HepG2 (cell line): Measurements from ENCODE around the gene PAIP1. TPM values are rescaled to one million over a fixed set of nuclear protein-coding genes. Genes with fewer than 3 reads are reported as not detected.
A peak's percentile ranks its signal among the peaks of the same experiment; 100 is the strongest.

ENCODE experiments used
- ATAC-seq: fragments of 200-7000 bp; cut with Tn5 transposase; 3 replicates; pipeline ENCODE4 v1.9.1; 2020; ENCODE audit warnings: mild to moderate bottlenecking, moderate library complexity
- BruUV-seq: library from RNA; stranded (reverse); fragments of 400-500 nt; replicated peaks from 2 replicates; lab custom pipeline; 2021; lab: Mats Ljungman, UMichigan
- CTCF ChIA-PET: fragments of 300-600 bp; formaldehyde crosslinking; extraction: SDS; loops from one replicate; lab custom pipeline; 2021; ENCODE audit warnings: low total read pairs, inconsistent platforms, low intra/inter-chr PET ratio; lab: Yijun Ruan, JAX
- POLR2A ChIA-PET: fragments of 350-600 bp; sonication (Branson Sonifier 250); formaldehyde crosslinking; loops from one replicate; lab custom pipeline; 2020; ENCODE audit warnings: antibody characterized with exemption, inconsistent platforms; lab: Yijun Ruan, JAX
- DNase-seq: peaks from one replicate; pipeline ENCODE4 v3.0.0-alpha.2; 2015; ENCODE audit warnings: low spot score
- FAIRE-seq: peaks from 3 replicates; lab custom pipeline; 2011; peaks lifted over from hg19 to GRCh38; lab: Jason Lieb, UNC
- H2AFZ ChIP-seq: one replicate; pipeline ENCODE4 v1.6.1; 2011; ENCODE audit warnings: low read length, inconsistent platforms
- H3K27ac ChIP-seq: fragments of 300-600 bp; 3 replicates; pipeline ENCODE4 v1.8.0; 2011; ENCODE audit warnings: mixed run types, mild to moderate bottlenecking, mixed read lengths, low read length, inconsistent platforms; ENCODE audit not compliant: insufficient read depth; ENCODE audit errors: extremely low read length
- H3K27me3 ChIP-seq, 2 experiments: fragments of 200-600 bp in 1 of 2; 2 replicates in 1 of 2; 3 replicates in 1 of 2; pipeline versions ENCODE4 v1.6.0 to v1.8.0; 2011; ENCODE audit warnings: low read length in 2 of 2, mild to moderate bottlenecking in 2 of 2, moderate library complexity in 2 of 2, inconsistent platforms in 1 of 2; ENCODE audit not compliant: insufficient read depth in 2 of 2, control insufficient read depth in 1 of 2
- H3K36me3 ChIP-seq, 2 experiments: fragments of 200-600 bp in 1 of 2; replicated peaks in 1 of 2; 2 replicates in 1 of 2; 3 replicates in 1 of 2; pipeline versions ENCODE4 v1.5.1 to v1.8.0; 2011; ENCODE audit warnings: low read length in 2 of 2, inconsistent platforms in 1 of 2; ENCODE audit not compliant: insufficient read depth in 2 of 2, control insufficient read depth in 1 of 2
- H3K4me1 ChIP-seq: 2 replicates; pipeline ENCODE4 v1.5.1; 2012; ENCODE audit warnings: low read length, inconsistent platforms; ENCODE audit not compliant: insufficient read depth
- H3K4me2 ChIP-seq: 2 replicates; pipeline ENCODE4 v1.6.0; 2011; ENCODE audit warnings: low read depth, low read length, inconsistent platforms
- H3K4me3 ChIP-seq, 3 experiments: fragments of 200-600 bp in 1 of 3; sonication (generic), shearing (Covaris generic) in 1 of 3; replicated peaks in 1 of 3; 2 replicates each; pipeline ENCODE4 v1.5.1; 2011 to 2016; ENCODE audit warnings: low read length in 3 of 3, inconsistent platforms in 2 of 3, low read depth in 2 of 3, mild to moderate bottlenecking in 2 of 3, control low read depth in 1 of 3, mixed read lengths in 1 of 3; ENCODE audit not compliant: insufficient read depth in 1 of 3
- H3K79me2 ChIP-seq: one replicate; pipeline ENCODE4 v1.6.1; 2011; ENCODE audit warnings: low read length, inconsistent platforms; ENCODE audit not compliant: insufficient read depth
- H3K9ac ChIP-seq: 2 replicates; pipeline ENCODE4 v1.6.0; 2011; ENCODE audit warnings: mild to moderate bottlenecking, low read depth, low read length, inconsistent platforms; ENCODE audit not compliant: insufficient read depth
- H3K9me3 ChIP-seq: 2 replicates; pipeline ENCODE4 v1.5.1; 2012; ENCODE audit warnings: mild to moderate bottlenecking, low read length
- H4K20me1 ChIP-seq: 2 replicates; pipeline ENCODE4 v1.6.0; 2011; ENCODE audit warnings: inconsistent platforms, mild to moderate bottlenecking, low read length, moderate library complexity; ENCODE audit not compliant: insufficient read depth
- CCDC6 ChIP-seq: sonication (generic); formaldehyde crosslinking; IDR thresholded peaks from 2 replicates; pipeline ENCODE4 v1.8.1; 2022; ENCODE audit warnings: mild to moderate bottlenecking, missing genetic modification reagents, moderate library complexity
- CEBPZ ChIP-seq: IDR thresholded peaks from 2 replicates; pipeline ENCODE4 v1.6.1; 2012; ENCODE audit warnings: low read length, improper control_type of control experiment
- CREM ChIP-seq, 2 experiments: sonication (generic) in 1 of 2; formaldehyde crosslinking in 1 of 2; IDR thresholded peaks; 2 replicates each; pipeline versions ENCODE4 v1.4.0 to v1.6.1; 2016 to 2020; ENCODE audit warnings: antibody characterized with exemption in 1 of 2, mild to moderate bottlenecking in 1 of 2, missing genetic modification reagents in 1 of 2
- ERF ChIP-seq: IDR thresholded peaks from 2 replicates; pipeline ENCODE4 v1.6.1; 2018; ENCODE audit warnings: missing biosample characterization, missing genetic modification reagents
- GFI1 ChIP-seq: sonication (generic); formaldehyde crosslinking; IDR thresholded peaks from 2 replicates; pipeline ENCODE4 v1.5.0; 2020; ENCODE audit warnings: missing genetic modification reagents, mild to moderate bottlenecking, borderline replicate concordance
- JUN ChIP-seq: sonication (generic); formaldehyde crosslinking; IDR thresholded peaks from 2 replicates; pipeline ENCODE4 v1.4.0; 2020; ENCODE audit warnings: mild to moderate bottlenecking, missing genetic modification reagents
- NAIF1 ChIP-seq: sonication (generic); formaldehyde crosslinking; IDR thresholded peaks from 2 replicates; pipeline ENCODE4 v1.5.0; 2020; ENCODE audit warnings: mild to moderate bottlenecking, missing genetic modification reagents, borderline replicate concordance
- RXRA ChIP-seq: sonication (generic); formaldehyde crosslinking; IDR thresholded peaks from 2 replicates; pipeline ENCODE4 v1.5.1; 2020; ENCODE audit warnings: missing genetic modification reagents
- SALL2 ChIP-seq: sonication (generic); formaldehyde crosslinking; IDR thresholded peaks from 2 replicates; pipeline ENCODE4 v1.8.1; 2023; ENCODE audit warnings: mild to moderate bottlenecking, missing genetic modification reagents, inconsistent platforms
- SRF ChIP-seq: IDR thresholded peaks from 2 replicates; pipeline ENCODE4 v1.6.1; 2011; ENCODE audit warnings: mild to moderate bottlenecking, low read depth, low read length, moderate library complexity
- SRSF1 ChIP-seq: fragments of 200-400 bp; formaldehyde crosslinking; optimal IDR thresholded peaks from 2 replicates; pipeline ENCODE3; 2017; ENCODE audit warnings: mild to moderate bottlenecking, low read depth, low read length, moderate library complexity
- YY1 ChIP-seq: IDR thresholded peaks from 2 replicates; pipeline ENCODE4 v1.6.1; 2011; ENCODE audit warnings: low read length, low read depth, moderate library complexity, mild to moderate bottlenecking; ENCODE audit not compliant: insufficient read depth, insufficient replicate concordance
- ZKSCAN5 ChIP-seq: sonication (generic); formaldehyde crosslinking; IDR thresholded peaks from 2 replicates; pipeline ENCODE4 v1.5.1; 2020; ENCODE audit warnings: mild to moderate bottlenecking, missing genetic modification reagents
- ZNF350 ChIP-seq: sonication (generic); formaldehyde crosslinking; IDR thresholded peaks from 2 replicates; pipeline ENCODE4 v1.4.0; 2020; ENCODE audit warnings: mild to moderate bottlenecking, low read depth, missing genetic modification reagents, borderline replicate concordance
- ZNF367 ChIP-seq: sonication (generic); formaldehyde crosslinking; IDR thresholded peaks from 2 replicates; pipeline ENCODE4 v1.4.0; 2020; ENCODE audit warnings: missing genetic modification reagents, borderline replicate concordance
- ZNF556 ChIP-seq: sonication (generic); formaldehyde crosslinking; IDR thresholded peaks from 2 replicates; pipeline ENCODE4 v1.4.0; 2020; ENCODE audit warnings: mild to moderate bottlenecking, missing genetic modification reagents, borderline replicate concordance
- ZNF713 ChIP-seq: sonication (generic); formaldehyde crosslinking; IDR thresholded peaks from 2 replicates; pipeline ENCODE4 v1.4.0; 2020; ENCODE audit warnings: mild to moderate bottlenecking, missing genetic modification reagents
- WGBS: methylation state at CpG from one replicate; pipeline ENCODE4 v1.1.6; 2017; ENCODE audit warnings: low lambda C conversion rate; 5-methylcytosine and 5-hydroxymethylcytosine counted together
- in situ Hi-C: cut with HindIII; loops from 2 replicates; pipeline ENCODE4 v1.10.0; 2017; ENCODE audit warnings: low pct_unique_long_range_greater_than_20kb; ENCODE audit not compliant: extremely low pct_ligation_motif_present
- intact Hi-C: fragments of 100-400 bp; cut with micrococcal nuclease; formaldehyde crosslinking; loops from one replicate; pipeline ENCODE4 v1.10.0; 2022; ENCODE audit not compliant: unreplicated experiment
- polyA plus RNA-seq, 8 experiments: library from polyadenylated mRNA; depleted of rRNA in 3 of 8; stranded (reverse) in 7 of 8; unstranded in 1 of 8; fragments of >200 nt; fragmentation: Illumina TruSeq in 4 of 8; extraction: Trizol in 4 of 8; gene quantifications; 2 replicates each; pipeline versions ENCODE4 v1.2.1 to v1.2.3, GENCODE V29; 2011 to 2016; ENCODE audit warnings: low read depth in 4 of 8, missing spikeins in 1 of 8, mixed read lengths in 1 of 8; ENCODE audit not compliant: insufficient read depth in 1 of 8
- total RNA-seq, 5 experiments: library from RNA; depleted of rRNA; stranded (reverse); fragments of >200 nt; fragmentation: Illumina TruSeq; extraction: Trizol; gene quantifications; 2 replicates each; pipeline ENCODE4 v1.2.3, GENCODE V29; 2016; ENCODE audit warnings: low read depth in 1 of 5
- TF ChIP-seq, protein P1 (sequence below): IDR thresholded peaks from 2 replicates; pipeline ENCODE4 v1.6.1; 2016; ENCODE audit warnings: missing genetic modification reagents, missing compliant biosample characterization
- TF ChIP-seq, protein P2 (sequence below): sonication (generic); formaldehyde crosslinking; conservative IDR thresholded peaks from 2 replicates; pipeline ENCODE4 v1.4.0; 2020; ENCODE audit warnings: missing genetic modification reagents

PAIP1 gene
- total and polyA plus RNA-seq, 2 of the 13 experiments (the other 11 are each of a cell fraction or from before 2014, with no cell fraction given): 96.6 to 116 TPM

GRCh38 chr5:43514816-43515677, 41.8 kb downstream of the PAIP1 start, which contains the start of gene C5orf34:
C5orf34 (minus strand) TSS chr5:43515148; CDS start chr5:43509339, 5,809 bp downstream.
- Histone ChIP-seq H4K20me1 (no peaks in the 10 kb centered on the region), H3K4me3 (peak within 1 kb of the TSS; percentile 74 to 92 (median 82)), H3K27ac (peak within 1 kb of the TSS; percentile 83), H3K79me2 (peaks cover 21% of the 10 kb centered on the region), H3K9me3 (no peaks in the 10 kb centered on the region), H2AFZ (peak within 1 kb of the TSS; percentile 94), H3K36me3 (no peaks in the 10 kb centered on the region), H3K4me2 (peak within 1 kb of the TSS; percentile 68), H3K4me1 (peaks cover 35% of the 10 kb centered on the region), H3K9ac (peak within 1 kb of the TSS; percentile 69), H3K27me3 (no peaks in the 10 kb centered on the region)
- intact Hi-C loops (loop anchor here (2.0 kb wide), 1 partner anchor 32 kb away; the partner anchor contains the start of gene TMEM267), in situ Hi-C loops (no loop called here)
- FAIRE-seq (peak; percentile 46), ATAC-seq (peak; percentile 99), DNase-seq (peak; percentile 93)
- POLR2A ChIA-PET: interaction anchor here (0.6 to 2.2 kb wide), 14 partner anchors 10 to 703 kb away, joined by 3 to 52 read pairs (median 4); partner anchors contain the start of genes HMGCS1, NNT, SELENOP and TMEM267
- 2% methylated on average over 26 of the region's 35 CpGs for WGBS
- CTCF ChIA-PET: no interaction called here
- TSS peak; percentile 96 for BruUV-seq
- TF ChIP-seq CCDC6 (CRISPR knock-in tag) (peak; percentile 77; the same call in 1 of the 2 replicates), NAIF1 (CRISPR knock-in tag) (peak; percentile 77; the same call in 1 of the 2 replicates), ZNF556 (CRISPR knock-in tag) (0 out of 2 replicates have a peak, but pooled peaks have one; percentile 39), SALL2 (CRISPR knock-in tag) (no peak), ZKSCAN5 (CRISPR knock-in tag) (no peak), SRF (no peak), YY1 (no peak), ZNF367 (CRISPR knock-in tag) (no peak), GFI1 (CRISPR knock-in tag) (peak; percentile 28; the same call in 1 of the 2 replicates), SRSF1 (peak; percentile 48), ZNF713 (no peak), RXRA (CRISPR knock-in tag) (no peak), JUN (CRISPR knock-in tag) (no peak), CEBPZ (peak; percentile 68; the same call in 1 of the 2 replicates), ZNF350 (CRISPR knock-in tag) (peak; percentile 78), CREM (IDR thresholded peaks at IDR 0.05) (peak; percentile 52), CREM (CRISPR knock-in tag; IDR thresholded peaks at IDR 0.05) (no peak), ERF (peak; percentile 73; the same call in 1 of the 2 replicates)
- TF ChIP-seq, protein P1, sequence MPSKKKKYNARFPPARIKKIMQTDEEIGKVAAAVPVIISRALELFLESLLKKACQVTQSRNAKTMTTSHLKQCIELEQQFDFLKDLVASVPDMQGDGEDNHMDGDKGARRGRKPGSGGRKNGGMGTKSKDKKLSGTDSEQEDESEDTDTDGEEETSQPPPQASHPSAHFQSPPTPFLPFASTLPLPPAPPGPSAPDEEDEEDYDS (CRISPR knock-in tag): peak; percentile 88
- TF ChIP-seq, protein P2, sequence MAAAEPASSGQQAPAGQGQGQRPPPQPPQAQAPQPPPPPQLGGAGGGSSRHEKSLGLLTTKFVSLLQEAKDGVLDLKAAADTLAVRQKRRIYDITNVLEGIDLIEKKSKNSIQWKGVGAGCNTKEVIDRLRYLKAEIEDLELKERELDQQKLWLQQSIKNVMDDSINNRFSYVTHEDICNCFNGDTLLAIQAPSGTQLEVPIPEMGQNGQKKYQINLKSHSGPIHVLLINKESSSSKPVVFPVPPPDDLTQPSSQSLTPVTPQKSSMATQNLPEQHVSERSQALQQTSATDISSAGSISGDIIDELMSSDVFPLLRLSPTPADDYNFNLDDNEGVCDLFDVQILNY (CRISPR knock-in tag): peak; percentile 90
